SKM-1 (cell line): Measurements from ENCODE around the gene MRPL36.
"Not testable (repeated sequence)": the region's sequence is repeated elsewhere in the genome, so short reads cannot be mapped to it uniquely, and the experiment has no call there.

Experiments
- DNase-seq: peaks from one replicate; lab custom pipeline; 2025; ENCODE audit not compliant: unreplicated experiment; lab: John Stamatoyannopoulos, UW

MRPL36 gene

DNA sequence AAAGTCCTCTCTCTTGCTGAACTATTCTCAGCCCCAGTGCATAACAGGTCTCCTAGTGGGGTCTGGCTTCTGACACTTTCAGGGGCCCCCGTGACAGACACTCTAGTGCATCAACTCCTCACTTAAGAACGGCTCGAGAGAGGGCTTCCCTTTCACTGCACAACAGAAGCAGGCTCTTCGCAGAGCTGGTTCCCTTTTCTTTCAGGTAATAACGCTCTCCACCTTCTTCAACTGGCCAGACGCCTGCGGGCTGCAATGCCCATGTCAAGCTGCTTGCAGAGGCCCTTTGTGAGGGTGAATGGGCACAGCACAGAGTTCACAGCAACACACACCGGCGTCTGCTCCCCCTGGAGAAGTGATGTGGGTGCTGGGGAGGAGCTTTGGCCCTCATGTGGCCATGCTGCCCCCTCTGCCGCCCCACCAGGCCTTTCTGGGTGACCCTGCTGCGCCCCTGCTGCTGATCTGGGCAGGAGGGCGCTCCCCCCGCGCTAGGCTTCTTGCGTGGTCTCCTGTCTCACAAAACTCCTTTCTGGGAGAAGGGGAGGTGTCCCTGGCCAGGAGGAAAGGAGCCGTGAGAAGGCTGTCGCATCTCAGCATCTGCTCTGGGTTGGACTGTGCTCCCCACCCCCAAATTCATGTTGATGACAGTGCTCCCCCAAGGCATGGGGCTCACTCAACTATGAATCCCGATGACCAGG lies 2.4 kb downstream of the MRPL36 start:
- DNase-seq, result no peak

DNA sequence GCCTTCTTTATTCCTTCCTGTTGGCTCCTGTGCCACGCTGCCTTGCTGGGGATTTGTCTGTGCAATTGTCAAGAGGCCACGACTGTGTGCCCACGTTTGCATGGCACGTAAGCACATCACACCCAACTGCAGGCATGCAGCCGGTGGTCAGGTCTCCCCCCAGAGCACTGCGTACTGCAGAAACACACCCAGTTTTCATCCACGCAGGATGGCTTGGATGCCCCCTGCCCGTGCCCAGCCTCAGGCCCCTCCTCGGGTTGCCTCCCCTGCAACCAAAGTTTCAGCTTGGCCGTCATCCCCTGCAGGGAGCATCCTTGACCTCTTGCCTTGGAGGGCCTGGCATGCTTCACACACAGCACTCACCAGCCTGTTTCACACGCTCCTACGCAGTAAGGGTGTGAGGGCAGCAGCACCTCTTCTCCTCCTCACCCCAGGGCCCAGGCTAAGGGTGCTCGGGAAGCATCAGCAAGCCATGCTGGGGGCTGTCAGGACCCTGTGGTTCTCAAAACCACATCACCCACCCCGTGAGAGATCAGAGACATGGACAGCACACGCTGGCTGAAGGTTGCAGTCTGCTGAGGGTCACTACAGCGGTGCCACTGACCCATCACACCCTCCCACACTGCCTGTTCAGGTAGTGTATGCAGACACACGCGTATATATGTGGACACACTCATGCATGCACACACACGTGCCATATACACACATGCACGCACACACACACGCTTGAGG lies 3.1 kb downstream of the MRPL36 start:
- DNase-seq, result no peak

DNA sequence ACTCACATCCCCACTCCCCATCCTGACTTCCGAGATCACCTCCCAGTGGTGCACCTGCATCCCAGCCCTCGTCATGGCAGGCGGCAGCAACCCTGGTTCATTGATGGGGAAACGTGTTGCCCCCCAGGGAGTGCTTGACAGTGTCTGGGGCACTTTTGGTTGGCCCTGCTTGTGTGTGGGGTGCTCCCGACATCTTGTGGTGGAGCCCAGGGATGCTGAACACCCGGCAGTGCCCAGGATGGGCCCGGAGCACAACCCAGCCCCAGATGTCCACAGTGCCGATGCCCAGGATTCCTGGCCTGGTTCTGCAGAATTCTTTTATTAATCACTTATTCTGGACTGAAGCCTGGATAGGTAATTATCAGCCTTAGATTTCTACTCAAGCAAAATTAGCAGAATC lies 3.7 kb downstream of the MRPL36 start:
- no peak for DNase-seq

DNA sequence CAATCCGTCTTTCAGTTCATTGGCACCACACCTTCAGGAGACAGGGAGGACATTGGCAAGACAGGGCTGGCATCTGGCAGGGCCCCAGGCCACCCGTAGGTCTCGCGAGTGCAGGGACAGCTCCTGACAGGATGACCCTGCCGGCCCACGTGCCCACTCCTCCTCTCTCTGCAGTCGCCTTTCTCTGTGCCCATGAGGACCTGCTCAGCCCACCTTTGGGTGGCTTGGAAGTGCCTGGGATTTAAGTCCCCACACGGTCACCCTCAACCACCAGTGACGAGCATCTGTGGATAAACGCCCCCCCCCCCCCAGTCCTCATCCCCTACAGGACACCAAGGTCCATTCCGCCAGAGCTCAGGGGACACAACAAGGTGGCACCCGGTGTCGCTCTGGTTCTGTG lies 4.1 kb downstream of the MRPL36 start:
- DNase-seq, result no peak

DNA sequence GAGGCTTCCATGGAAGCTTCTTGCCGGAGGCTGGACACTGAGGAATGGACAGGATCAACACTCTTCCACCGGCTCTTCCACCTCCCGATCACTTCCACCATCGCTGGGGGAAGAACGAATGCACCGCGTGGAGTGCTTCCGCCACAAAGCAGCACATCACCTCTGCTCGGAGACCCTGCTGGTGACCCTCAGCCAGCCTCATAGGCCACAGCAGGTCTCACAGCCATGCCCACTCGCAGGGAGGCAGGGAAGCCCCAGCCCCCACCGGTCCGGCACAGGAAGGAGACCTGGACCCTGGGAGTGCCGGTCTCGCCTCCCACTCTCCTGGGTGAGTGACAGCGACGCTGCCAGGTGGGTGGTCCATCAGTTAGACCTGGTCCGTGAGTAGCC lies 4.7 kb downstream of the MRPL36 start:
- no peak for DNase-seq

DNA sequence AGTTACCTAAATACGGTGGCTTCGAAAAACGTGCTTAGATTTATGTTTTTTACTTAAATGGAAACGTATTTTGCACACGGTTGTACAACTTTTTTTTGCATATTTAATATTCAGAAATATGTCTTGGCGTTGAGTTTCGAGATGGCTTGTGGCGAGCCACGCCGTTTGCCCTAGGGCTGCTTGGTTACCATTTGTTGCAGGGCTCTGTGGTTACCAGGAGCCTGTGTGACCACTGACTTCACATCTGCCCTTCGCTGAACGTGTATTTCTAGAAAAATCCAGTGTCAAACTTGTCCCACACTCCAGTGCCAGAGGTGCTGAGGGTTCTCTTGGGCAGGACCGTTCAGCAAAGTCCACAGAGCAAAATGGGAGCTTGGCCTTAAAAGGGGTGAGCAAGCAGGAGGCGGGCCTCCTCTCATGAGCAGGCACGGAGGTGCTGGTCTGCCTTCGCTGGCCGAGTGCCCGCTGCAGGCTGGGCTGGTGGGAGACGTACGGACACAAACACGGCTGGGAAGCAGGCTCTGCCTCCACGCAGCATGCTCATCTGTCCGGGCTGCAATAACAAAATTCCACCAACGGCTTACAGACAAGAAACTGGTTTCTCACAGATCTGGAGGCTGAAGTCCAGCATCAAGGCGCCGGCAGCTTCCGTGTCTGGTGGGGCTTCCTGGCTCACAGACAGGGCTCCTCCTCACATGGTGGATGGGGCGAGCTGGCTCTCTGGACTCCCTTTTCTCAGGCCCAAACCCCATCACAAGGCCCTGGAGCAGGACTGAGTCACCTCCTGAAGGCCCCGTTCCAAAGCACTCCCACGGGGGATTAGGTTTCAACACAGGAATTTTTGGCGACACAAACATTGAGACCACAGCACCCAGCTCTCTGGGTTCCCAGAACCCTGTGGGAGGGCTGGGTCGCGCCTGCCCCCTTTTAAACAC lies 5.4 kb downstream of the MRPL36 start:
- DNase-seq, result no peak

DNA sequence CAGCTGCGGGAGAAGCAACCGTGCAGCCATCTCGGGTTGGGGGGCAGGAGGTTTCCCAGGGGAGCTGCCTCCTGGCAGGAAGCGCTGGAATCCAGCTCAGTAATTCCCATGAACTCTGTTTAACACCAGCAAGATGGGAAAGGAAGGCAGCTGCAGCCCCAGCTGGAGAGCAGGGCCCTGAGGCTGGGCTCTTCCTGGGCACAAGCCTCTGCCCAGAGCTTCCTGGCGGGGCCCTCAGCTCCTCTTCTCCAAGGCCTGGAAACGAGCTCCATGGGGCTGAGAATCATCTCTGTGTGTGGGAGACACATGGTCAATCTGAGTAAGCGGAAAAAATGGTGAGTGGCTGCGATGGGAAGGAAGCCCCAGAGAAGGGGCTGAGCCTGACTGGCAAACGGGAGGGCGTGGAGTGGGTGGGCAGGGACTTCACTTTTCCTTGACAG lies 6.3 kb downstream of the MRPL36 start:
- no peak for DNase-seq

DNA sequence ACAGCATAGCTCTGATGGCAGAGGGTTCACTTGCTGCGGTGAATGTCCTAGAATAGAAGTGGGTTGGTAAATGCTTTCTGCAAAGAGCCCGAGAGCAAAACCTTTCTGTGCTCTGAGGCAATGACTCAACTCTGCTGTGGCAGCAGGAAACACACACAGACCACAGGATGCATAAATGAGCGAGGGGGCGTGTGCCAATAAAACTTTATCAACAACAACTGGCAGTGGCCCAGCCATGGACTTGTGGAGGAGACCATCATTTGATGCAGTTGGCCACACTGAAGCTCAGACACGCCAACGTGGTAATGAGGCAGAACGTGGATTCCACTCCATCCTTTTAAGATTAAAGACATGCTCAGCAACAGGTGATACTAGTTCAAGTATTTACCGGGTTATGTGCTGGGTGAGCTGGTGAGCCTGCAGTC lies 6.8 kb downstream of the MRPL36 start:
- DNase-seq, result peak; percentile 27

DNA sequence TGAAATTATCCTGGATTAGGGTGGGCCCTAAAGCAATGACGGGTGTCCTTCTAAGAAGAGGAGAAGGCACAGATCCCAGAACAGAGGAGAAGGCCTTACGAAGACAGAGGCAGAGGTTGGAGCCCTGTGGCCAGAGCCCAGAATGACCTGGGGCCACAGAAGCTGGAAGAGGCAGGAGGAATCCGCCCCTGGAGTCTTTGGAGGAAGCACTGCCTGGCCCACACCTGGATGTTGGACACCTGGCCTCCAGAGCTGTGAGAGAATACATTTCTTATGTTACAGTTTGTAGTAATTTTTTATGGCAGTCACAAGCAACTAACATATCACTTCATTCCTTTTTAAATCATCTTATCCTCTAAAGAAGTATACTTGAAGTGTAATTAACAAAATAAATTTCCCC lies 8.5 kb downstream of the MRPL36 start:
- no peak for DNase-seq

DNA sequence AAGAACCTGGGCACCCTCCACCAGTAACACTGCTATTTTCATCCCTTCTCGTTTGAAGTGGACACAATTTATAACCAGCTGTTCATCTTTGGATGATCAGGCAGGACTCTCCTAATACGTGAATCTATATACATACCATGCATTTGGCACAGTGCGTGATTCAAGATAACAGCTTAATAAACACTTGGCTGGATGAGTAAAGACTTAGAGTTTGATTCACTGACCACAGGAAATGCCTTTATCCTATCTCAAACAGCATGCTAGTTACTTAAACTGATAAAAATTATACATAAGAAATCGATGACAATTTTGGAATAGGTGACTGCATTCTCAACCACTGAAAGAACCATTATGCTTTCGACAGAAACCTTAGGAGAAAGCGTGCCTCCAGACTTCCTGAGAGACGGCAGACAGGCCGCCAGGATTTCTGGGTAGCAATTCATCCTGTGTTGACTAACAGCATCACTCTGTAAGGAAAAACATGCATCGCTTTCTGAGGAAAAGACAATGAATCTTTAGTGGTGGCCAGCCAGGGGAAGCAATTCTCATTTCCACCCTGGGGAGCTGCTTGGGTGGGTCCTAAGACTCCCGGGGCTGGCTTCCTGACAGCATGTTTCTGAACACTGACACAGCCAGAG lies 9.7 kb downstream of the MRPL36 start:
- no peak for DNase-seq

DNA sequence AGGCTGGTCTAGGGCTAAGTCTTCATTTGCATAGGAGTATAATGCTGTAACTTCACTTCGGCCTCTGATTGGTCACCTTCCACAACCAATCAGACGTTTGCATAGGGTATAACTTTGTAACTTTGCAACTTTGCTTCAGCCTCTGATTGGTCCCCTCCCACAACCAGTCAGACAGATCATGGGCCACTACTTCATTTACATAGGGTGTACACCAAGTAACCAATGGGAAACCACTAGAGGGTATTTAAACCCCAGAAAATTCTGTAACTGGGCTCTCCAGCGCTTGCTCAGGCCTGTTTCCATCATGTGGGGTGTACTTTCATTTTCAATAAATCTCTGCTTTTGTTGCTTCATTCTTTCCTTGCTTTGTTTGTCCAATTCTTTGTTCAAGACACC lies 10.2 kb downstream of the MRPL36 start:
- DNase-seq, result not testable (repeated sequence)

DNA sequence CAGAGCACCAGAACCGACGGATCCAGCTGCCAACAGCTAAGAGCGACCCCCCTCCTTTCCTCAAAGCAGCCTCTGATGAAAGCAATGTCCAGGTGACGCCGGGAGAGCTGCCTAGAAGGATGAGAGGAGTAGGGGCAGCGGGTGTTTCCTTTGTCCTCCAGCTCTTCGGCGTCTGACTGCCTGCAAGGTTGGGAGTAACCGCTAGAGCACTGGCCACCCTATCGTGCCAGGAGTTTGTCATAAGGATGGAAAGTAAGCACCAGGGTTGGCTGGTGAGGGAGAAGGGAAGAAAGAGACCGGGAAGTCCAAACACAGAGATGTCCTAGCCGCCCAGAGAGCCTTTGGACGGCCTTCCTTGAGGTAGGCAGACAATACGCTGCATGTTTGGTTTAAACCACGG lies 10.8 kb downstream of the MRPL36 start:
- DNase-seq, result no peak

DNA sequence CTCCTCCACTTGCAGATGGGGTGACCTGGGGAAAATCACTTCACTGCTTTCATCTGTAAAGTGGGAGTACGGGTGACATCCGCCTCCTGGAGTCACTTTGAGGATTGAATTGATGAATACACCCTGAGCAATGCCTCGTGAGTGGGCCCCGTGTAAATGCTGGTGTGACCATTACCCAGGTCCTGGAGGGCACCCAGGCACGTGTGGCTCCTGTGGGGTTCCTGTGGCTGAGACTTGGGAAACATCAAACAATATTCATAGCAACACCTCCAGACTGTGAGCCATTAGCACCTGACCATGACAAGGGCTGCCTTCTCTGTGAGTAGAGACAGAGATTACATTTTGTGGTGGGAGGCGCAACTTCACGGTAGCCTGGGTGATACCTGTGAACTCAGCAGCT lies 11.4 kb downstream of the MRPL36 start:
- DNase-seq, result no peak

DNA sequence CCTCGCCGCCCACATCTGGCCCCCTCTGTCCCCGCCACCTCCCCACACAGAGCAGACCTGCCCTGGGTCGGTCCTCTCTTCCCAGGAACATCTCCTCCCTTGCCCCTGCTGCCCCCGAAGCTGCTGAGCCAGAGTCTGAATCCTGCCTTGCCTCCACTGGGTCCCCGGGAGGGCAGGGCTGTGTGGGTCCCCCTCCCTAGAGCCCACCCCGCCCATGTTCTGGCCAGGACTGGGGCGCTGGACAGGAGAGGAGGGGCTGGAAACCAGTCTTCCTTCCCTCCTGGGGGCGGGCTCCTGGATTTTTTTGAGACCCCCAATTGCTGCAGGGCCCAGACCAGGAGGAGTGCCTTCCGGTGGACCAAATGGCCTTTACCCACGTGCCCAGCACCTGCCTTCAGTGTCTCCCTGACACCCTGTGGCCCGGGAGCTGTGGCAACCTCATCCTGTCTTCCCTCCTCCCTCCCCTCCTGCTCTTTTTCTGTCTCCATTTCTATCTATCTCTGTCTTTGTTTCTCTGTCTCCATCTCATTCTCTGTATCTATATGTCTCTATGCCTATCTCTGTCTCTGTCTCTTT lies 12.1 kb downstream of the MRPL36 start:
- DNase-seq, result no peak

DNA sequence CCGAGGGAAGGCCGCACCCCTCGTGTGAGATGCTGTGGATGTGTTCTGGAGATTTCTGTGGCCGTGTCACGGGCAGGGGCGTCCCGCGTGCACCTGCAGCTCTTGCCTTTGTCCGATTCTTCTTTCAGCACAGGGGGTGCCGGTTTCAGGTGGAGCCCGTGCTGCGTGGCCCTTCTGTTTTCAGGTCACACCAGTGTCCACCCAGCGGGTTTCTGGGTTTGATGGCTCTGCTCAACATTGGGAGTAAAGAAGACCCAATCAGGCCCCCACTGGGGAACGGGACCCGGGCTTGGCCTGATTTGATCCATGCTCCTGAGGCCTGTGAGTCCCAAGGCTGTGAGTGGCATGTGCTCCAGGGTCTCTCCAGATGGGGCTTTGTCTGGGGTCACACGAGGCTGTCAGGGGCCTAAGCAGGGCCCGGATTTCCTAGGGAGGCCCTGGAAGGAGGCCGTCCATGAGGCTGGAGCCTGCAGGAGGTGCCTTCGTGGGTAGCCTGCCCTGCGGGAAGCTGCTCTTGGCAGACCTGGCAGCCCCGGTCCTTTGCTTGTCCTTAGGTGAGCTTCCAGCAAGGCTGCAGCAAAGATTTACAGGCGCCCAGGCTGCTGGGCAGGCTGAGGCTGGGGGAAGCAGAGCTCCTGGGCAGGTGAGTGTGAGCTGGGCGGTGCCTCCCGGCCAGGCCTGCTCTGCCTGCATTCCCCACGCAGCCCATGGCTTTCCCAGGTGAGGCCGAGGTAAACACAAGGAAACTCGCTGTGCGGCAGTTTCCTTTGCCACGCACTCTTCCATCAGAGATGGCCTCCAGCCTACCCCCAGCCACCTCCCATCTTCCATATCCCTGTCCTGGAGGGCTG lies 12.8 kb downstream of the MRPL36 start:
- DNase-seq, result no peak

DNA sequence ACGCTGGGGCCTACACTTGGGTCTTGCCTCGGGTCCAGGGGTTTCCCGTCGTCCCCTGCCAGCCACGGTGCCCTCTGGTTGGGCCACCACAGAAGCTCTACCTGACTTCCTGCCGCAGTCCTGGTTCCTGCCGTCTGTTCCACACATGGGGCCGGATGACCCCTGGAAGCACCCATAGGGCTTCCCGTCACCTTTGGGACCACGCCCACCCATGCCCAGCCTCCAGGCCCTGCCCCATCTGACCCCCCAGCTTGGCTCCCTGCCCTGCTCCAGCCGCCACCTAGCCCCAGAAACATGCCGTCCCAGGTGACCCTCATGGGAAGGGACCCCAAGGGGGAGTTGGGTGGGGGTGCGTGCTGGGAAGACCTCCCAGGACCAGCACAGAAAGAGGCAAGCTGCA lies 13.7 kb downstream of the MRPL36 start:
- DNase-seq, result no peak

DNA sequence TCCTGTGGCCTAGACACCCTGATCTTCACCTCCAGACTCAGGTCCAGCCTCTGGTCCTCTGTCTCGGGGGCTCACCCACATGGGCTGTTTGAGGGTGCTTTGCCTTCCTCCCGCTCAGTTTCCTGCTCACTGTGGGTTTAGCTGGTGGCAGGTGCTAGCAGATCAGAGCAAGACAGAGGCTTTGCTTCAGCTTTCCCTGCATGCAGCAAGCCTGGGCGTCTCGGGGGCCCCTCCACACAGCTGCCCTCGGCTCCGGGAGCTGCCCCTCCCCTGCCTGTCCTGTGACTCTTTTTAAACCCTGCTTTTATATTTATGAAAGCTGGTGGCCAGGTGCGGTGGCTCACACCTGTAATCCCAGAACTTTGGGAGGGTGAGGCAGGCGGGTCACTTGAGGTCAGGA lies 14.6 kb downstream of the MRPL36 start:
- no peak for DNase-seq

DNA sequence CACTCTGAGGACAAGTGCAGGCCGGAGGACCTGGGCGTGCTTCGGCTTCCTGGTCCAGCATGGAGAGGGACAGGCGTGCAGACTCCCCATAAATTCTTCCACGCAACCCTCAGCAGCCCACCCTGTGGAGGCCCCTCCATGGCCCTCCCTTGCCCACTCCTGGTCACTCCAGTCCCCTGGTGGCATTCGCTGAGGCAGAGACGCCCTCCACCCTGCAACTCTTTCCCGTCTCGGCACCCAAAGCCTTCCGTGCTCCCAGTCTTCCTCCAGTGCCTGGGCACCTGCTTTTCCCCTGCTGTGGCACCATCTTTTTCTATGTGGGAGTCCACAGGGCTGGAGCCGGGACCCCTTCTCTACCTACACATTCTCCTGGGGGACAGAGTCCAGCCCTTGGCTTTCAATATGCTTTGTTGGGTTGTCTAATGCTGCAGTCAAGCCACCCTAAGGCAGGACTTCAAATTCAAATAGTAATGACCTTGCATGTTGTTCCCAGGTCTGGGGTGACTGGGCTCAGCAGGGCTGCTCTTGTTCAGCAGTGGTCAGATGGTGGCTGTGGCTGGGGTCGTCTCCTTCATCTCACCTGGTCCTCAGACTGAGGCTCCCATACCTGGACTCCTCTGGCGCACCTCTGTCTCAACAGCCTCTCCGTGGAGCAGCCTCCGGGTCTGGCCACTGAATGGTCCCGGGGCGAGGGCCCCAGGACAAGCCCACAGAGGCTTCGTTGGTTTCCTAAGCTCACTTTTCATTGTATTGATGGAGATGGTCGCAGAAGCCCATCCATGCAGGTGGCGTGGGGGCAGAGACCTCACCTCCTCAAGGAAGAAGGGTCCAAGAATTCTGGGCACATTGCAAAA lies 15.2 kb downstream of the MRPL36 start:
- DNase-seq, result no peak

DNA sequence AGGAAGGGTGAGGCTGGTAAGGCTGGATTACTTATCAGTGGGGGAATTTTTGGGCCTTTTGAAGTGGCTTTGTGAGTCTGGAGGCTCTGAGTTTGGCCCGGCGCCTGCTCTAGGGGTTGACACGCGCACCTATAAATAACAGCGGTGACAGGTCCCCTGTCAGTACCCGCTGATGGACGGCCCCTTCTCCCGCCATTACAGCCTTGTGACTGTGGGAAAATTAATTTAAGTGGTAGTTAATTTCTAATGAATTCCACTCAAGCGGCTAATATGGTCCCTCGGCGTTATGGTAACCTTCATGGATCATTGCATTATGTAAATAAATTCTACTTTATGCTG lies 16.5 kb downstream of the MRPL36 start:
- DNase-seq, result no peak
